Measurements from ENCODE around the gene OR6S1.

DNA sequence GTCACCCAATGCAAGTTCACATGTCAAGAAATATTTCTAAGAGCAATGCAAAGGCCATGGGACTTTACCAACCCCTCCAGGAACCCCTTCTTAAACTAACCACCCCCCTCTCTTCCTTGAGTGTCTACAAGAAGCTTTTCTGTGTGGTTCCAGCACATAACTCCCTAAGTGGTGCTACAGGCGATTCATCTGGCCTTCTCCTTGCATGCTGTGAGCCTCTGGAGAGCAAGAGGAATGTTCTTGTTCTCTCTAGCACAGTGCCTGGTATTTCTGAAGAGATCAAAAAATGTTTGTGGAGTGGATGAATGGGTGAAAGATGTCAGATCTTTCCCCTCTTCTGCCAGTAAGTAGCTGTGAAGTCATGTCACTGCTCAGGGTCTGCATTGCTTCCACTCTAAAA lies 44.4 kb downstream of the OR6S1 start:
- TF ChIP-seq, protein P1, sequence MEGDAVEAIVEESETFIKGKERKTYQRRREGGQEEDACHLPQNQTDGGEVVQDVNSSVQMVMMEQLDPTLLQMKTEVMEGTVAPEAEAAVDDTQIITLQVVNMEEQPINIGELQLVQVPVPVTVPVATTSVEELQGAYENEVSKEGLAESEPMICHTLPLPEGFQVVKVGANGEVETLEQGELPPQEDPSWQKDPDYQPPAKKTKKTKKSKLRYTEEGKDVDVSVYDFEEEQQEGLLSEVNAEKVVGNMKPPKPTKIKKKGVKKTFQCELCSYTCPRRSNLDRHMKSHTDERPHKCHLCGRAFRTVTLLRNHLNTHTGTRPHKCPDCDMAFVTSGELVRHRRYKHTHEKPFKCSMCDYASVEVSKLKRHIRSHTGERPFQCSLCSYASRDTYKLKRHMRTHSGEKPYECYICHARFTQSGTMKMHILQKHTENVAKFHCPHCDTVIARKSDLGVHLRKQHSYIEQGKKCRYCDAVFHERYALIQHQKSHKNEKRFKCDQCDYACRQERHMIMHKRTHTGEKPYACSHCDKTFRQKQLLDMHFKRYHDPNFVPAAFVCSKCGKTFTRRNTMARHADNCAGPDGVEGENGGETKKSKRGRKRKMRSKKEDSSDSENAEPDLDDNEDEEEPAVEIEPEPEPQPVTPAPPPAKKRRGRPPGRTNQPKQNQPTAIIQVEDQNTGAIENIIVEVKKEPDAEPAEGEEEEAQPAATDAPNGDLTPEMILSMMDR (IDR thresholded peaks at IDR 0.05) = no peak
- no peak for TF ChIP-seq ZFX (IDR thresholded peaks at IDR 0.05; ENCODE audit: borderline replicate concordance)

Data from 22Rv1 (cell line).